ENCODE data around the gene CAP2.

The CAP2 gene

GRCh38 chr6:17454316-17455005, 61.1 kb downstream of the CAP2 start:
- in situ Hi-C loops (cut with MboI; ENCODE audit: low pct_unique_long_range_greater_than_20kb, low sequenced_read_pairs, unreplicated experiment), result no loop called here
- DNase-seq (ENCODE audit: low spot score), result no peak
- TF ChIP-seq, protein P1, sequence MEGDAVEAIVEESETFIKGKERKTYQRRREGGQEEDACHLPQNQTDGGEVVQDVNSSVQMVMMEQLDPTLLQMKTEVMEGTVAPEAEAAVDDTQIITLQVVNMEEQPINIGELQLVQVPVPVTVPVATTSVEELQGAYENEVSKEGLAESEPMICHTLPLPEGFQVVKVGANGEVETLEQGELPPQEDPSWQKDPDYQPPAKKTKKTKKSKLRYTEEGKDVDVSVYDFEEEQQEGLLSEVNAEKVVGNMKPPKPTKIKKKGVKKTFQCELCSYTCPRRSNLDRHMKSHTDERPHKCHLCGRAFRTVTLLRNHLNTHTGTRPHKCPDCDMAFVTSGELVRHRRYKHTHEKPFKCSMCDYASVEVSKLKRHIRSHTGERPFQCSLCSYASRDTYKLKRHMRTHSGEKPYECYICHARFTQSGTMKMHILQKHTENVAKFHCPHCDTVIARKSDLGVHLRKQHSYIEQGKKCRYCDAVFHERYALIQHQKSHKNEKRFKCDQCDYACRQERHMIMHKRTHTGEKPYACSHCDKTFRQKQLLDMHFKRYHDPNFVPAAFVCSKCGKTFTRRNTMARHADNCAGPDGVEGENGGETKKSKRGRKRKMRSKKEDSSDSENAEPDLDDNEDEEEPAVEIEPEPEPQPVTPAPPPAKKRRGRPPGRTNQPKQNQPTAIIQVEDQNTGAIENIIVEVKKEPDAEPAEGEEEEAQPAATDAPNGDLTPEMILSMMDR (IDR thresholded peaks at IDR 0.05; ENCODE audit: extremely low read depth, insufficient read depth, missing control alignments), result no peak

DNA sequence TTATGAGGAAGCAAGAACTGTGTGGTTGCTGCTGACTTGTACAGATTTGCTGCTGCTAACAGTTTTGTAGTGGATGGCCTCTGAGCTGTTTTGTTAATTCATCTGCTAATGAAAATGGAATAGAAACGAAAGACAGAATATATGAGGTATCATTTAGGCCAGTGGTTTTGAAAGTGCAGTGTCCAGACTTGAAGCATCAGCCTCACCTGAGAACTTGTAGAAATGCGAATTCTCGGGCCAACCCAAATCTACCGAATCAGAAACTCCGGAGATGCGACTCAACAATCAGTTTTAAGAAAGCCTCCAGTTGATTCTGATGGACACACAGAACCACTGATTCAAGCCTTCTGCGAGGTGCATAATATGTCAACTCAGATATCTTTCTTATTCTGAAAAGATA, 62.5 kb downstream of the CAP2 start:
- DNase-seq (ENCODE audit: low spot score), result no peak
- in situ Hi-C loops (cut with MboI; ENCODE audit: low pct_unique_long_range_greater_than_20kb, low sequenced_read_pairs, unreplicated experiment), result no loop called here
- TF ChIP-seq, protein P1 (IDR thresholded peaks at IDR 0.05; ENCODE audit: extremely low read depth, insufficient read depth, missing control alignments), result no peak

DNA sequence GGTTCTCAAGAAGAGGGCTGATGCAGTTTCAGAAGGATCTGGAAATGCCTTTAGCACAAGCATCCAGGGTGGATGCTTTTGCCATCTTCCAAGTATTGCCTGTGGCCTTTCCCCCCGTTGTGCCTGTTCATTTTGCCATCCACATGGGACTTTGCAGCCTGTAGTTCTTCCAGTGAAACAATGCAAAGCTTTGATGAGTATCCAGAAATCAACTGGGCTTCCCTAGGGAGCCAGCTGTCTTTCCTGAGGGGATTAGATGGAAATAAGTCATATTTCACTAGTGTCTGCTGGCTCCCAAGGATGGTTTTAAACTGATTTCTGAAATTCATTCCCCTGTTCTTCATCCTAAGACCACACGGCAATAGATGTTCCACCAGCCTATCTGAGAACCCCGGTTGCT, 63.3 kb downstream of the CAP2 start:
- DNase-seq (ENCODE audit: low spot score), result no peak
- TF ChIP-seq, protein P1 (IDR thresholded peaks at IDR 0.05; ENCODE audit: extremely low read depth, insufficient read depth, missing control alignments), result no peak
- in situ Hi-C loops (cut with MboI; ENCODE audit: low pct_unique_long_range_greater_than_20kb, low sequenced_read_pairs, unreplicated experiment), result no loop called here

- in situ Hi-C loops (cut with MboI; ENCODE audit: low pct_unique_long_range_greater_than_20kb, low sequenced_read_pairs, unreplicated experiment), result no loop called here
- no peak for DNase-seq (ENCODE audit: low spot score)
- TF ChIP-seq, protein P1 (IDR thresholded peaks at IDR 0.05; ENCODE audit: extremely low read depth, insufficient read depth, missing control alignments), result no peak
These were observed 64.0 kb downstream of the CAP2 start for GRCh38 chr6:17457405-17457804.

GRCh38 chr6:17457956-17458355, 64.6 kb downstream of the CAP2 start:
- TF ChIP-seq, protein P1 (IDR thresholded peaks at IDR 0.05; ENCODE audit: extremely low read depth, insufficient read depth, missing control alignments), result no peak
- in situ Hi-C loops (cut with MboI; ENCODE audit: low pct_unique_long_range_greater_than_20kb, low sequenced_read_pairs, unreplicated experiment), result no loop called here
- DNase-seq (ENCODE audit: low spot score), result no peak

DNA sequence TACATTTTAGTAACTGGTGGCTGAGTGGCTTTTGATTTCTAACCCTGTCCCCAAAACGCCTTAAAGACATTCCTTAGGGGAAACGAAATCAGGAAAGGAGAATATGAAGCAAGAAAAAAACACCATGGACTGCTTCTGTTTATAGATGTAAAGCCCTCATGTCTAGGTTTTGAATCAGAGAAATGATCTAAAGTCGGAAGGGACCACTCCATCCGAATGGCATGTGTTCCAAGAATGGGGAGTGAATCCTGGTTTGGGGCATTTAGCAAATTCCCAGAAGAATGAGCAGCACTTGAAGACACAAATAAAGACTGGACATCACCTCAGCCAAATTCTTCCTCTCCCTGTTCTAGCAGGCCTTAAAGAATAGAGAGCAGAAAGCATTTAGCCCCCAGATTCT, 65.6 kb downstream of the CAP2 start:
- in situ Hi-C loops (cut with MboI; ENCODE audit: low pct_unique_long_range_greater_than_20kb, low sequenced_read_pairs, unreplicated experiment), result no loop called here
- DNase-seq (ENCODE audit: low spot score), result no peak
- TF ChIP-seq, protein P1 (IDR thresholded peaks at IDR 0.05; ENCODE audit: extremely low read depth, insufficient read depth, missing control alignments), result no peak

Measured in GM13977 (cell line).